ENCODE results near the gene SLC35E3.

The SLC35E3 gene

DNA sequence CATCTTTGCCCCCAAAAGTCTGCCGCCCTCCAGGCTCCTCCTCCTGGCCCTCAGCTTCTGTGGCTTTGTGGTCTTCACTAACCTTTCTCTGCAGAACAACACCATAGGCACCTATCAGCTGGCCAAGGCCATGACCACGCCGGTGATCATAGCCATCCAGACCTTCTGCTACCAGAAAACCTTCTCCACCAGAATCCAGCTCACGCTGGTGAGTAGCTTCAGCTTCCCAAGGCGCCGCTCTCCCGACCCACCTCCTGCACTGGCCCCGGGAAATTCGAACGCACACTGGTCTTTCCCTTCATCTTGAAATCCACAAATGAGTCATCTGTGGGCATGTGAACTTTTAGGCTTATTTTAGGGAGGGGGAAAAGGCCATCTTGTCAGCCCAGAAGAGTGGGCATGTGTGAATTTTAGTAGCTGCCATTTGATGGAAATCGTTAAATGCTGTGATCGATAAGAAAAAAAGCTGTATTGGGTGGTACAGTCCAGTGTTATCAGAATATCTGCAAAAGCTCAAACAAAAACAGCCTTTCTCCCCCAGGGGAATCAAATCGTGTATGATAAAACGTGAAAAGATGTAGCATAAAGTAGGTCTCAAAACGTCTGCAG, 700 bp downstream of the SLC35E3 start:
- peak; percentile 22 for DNase-seq (ENCODE audit: extremely low read depth, low read depth)
- TF ChIP-seq, protein P1, sequence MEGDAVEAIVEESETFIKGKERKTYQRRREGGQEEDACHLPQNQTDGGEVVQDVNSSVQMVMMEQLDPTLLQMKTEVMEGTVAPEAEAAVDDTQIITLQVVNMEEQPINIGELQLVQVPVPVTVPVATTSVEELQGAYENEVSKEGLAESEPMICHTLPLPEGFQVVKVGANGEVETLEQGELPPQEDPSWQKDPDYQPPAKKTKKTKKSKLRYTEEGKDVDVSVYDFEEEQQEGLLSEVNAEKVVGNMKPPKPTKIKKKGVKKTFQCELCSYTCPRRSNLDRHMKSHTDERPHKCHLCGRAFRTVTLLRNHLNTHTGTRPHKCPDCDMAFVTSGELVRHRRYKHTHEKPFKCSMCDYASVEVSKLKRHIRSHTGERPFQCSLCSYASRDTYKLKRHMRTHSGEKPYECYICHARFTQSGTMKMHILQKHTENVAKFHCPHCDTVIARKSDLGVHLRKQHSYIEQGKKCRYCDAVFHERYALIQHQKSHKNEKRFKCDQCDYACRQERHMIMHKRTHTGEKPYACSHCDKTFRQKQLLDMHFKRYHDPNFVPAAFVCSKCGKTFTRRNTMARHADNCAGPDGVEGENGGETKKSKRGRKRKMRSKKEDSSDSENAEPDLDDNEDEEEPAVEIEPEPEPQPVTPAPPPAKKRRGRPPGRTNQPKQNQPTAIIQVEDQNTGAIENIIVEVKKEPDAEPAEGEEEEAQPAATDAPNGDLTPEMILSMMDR (IDR thresholded peaks at IDR 0.05; ENCODE audit: low read depth, low read length), result no peak

DNA sequence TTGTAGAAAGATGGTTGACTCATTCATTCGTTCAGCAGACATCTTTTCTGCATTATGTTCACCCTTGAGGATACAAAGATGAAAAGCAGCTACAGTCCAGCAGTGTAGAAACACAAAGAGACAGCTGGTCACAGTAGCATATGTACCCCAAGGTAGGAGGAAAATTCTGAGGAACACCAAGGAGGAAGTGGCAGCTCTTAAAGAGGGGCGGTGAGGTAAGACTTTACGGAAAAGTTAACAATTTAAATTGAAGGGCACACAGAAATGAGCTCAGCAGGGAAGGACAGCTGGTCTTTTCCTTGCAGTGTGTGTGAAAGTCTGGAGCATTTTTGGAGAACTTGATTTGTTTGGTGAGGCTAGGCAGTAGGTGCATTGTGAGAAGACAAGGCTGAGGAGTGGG, 3.5 kb downstream of the SLC35E3 start:
- DNase-seq (ENCODE audit: extremely low read depth, low read depth), result no peak
- TF ChIP-seq, protein P1 (IDR thresholded peaks at IDR 0.05; ENCODE audit: low read depth, low read length), result no peak

DNA sequence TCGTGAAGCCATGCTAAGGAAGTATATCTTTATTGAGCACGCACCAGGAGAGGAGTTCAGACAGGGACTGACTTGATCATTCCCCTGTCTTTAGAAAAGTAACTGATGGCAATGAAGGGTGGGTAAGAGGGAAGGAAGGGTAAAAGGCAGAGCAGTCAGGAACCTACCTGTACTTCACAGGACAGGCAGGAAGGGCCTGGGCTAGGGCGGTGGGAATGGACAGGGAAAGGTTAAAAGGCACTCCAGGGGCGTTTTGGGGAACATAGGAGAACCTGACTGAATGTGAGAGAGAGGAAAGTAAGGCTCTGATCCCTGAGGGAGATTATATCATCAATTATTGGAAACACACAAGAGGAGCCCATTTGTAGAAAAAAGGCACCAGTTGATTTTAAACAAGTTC, 3.9 kb downstream of the SLC35E3 start:
- TF ChIP-seq, protein P1 (IDR thresholded peaks at IDR 0.05; ENCODE audit: low read depth, low read length), result no peak
- no peak for DNase-seq (ENCODE audit: extremely low read depth, low read depth)

DNA sequence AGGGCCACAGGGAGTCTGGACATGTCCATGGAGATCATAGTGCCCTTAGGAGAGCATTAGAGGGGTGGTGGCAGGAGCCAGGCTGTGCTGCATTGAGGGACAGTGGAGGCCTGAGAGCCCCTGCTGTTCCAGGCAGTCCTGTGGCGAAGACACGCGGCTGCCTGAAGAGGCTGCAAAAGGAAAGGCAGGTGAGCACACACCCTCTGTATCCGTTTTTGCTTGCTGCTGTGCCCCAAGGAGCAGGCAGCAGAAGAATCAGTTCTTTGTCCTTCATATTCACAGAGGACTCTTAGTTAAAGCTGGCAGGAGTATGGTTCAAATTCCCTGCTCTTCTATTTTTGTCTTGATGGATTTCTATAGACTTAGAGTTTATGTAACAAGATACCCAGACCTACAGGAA, 4.5 kb downstream of the SLC35E3 start:
- no peak for DNase-seq (ENCODE audit: extremely low read depth, low read depth)
- TF ChIP-seq, protein P1 (IDR thresholded peaks at IDR 0.05; ENCODE audit: low read depth, low read length), result no peak

DNA sequence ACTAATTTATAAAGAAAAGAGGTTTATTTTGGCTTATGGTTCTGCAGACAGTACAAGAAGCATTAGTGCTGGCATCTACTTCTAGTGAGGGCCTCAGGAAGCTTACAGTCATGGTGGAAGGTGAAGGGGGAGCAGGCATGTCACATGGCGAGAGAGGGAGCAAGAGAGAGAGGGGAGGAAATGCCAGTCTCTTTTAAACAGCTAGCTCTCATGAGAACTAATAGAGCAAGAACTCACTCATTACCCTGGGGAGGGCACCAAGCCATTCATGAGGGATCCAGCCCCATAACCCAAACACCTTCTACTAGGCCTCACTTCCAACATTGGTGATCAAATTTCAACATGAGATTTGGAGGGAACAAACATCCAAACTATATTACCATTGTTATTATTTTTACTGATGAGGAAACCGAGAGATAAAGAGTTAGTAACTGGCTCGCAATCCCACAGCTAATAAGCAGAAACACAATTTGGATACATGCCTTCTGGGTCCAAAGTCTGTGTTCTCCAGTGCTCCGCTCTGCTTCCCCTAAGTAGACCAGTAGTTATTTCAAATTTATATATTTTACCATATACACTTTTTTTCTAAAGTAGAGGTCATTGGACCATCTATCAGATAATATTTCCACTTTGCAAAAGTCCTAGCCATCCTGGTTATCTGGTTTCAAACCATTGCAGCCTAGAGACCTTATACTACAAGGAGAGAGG, 9.7 kb downstream of the SLC35E3 start:
- no peak for DNase-seq (ENCODE audit: extremely low read depth, low read depth)
- TF ChIP-seq, protein P1 (IDR thresholded peaks at IDR 0.05; ENCODE audit: low read depth, low read length), result no peak

DNA sequence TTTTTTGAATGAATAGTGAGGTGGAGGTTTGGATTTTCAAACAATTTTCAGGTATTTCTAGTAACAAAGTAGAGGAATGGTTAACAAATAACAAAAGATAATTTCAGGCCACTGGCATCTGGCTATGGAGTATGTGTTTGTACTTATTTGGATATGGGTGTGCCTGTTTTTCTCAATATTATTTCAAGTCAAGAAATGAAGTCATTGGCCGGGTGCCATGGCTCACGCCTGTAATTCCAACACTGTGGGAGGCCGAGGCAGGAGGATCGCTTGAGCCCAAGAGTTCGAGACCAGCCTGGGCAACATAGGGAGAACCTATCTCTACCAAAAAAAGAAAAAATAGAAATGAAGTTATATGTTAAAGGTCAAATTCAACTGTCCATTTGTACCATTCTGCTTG, 13.9 kb downstream of the SLC35E3 start:
- TF ChIP-seq, protein P1 (IDR thresholded peaks at IDR 0.05; ENCODE audit: low read depth, low read length), result no peak
- no peak for DNase-seq (ENCODE audit: extremely low read depth, low read depth)

DNA sequence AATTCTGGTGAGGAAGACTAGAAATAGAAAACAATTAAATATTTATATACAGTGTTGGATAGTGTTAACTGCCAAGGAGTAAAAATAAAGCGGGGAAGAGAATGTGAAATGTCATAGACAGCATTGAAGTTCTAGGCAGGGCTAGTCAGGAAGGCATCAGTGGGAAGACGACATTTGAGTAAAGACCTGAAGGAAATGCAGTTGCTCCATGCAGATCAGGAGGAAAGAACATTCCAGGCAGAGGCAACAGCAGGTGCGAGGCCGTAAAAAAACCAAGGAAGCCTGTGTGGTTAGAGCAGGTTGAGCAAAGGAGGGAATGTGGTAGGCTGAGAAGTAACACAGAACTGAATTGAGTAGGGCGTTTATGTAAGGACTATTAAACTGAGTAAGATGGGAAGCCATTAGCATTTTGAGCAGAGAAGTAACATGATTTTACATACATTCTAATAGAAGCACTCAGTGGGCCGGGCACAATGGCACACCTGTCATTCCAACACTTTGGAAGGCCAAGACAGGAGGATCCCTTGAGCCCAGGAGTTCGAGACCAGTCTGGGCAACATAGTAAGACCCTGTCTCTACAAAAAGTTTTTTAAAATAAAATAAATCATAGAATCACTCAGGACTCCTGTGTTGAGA, 14.9 kb downstream of the SLC35E3 start:
- DNase-seq (ENCODE audit: extremely low read depth, low read depth), result no peak
- TF ChIP-seq, protein P1 (IDR thresholded peaks at IDR 0.05; ENCODE audit: low read depth, low read length), result no peak
